Spleen (tissue), 3 donors: ENCODE data around the gene FCRL2.

ENCODE experiments used
- POLR2A ChIP-seq, 3 donors: fragments of 450-650 bp; IDR thresholded peaks; one replicate each; pipeline ENCODE4 v1.5.1; 2017; ENCODE audit warnings: antibody characterized with exemption in 3 of 3, mild to moderate bottlenecking in 1 of 3
- POLR2AphosphoS5 ChIP-seq, 3 donors: sonication (generic); formaldehyde crosslinking; IDR thresholded peaks; one replicate each; pipeline ENCODE4 v1.5.1; 2017; ENCODE audit warnings: antibody characterized with exemption in 3 of 3

GRCh38 chr1:157785248-157785647, 8.3 kb upstream of the FCRL2 start:
- TF ChIP-seq POLR2A (IDR thresholded peaks at IDR 0.05) (no peak), POLR2AphosphoS5 (IDR thresholded peaks at IDR 0.05) (no peak)
